Esophagus (tissue), 2 donors: ENCODE measurements around the gene ANK3. TPM values are rescaled to one million over a fixed set of nuclear protein-coding genes. Genes with fewer than 3 reads are reported as not detected.

Experiments used
- H3K27ac ChIP-seq, 2 donors: one replicate each; pipeline ENCODE4 v1.5.1; 2013; ENCODE audit warnings: low read depth in 2 of 2, mild to moderate bottlenecking in 2 of 2, inconsistent platforms in 1 of 2, low read length in 1 of 2, moderate library complexity in 1 of 2
- H3K27me3 ChIP-seq, 2 donors: one replicate each; pipeline ENCODE4 v1.6.1; 2013; ENCODE audit warnings: low read length in 2 of 2, control low read depth in 1 of 2, mild to moderate bottlenecking in 1 of 2; ENCODE audit not compliant: insufficient read depth in 2 of 2, control insufficient read depth in 1 of 2
- H3K36me3 ChIP-seq, 2 donors: one replicate each; pipeline ENCODE4 v1.6.1; 2013; ENCODE audit warnings: low read length in 1 of 2; ENCODE audit not compliant: control insufficient read depth in 2 of 2, insufficient read depth in 2 of 2
- H3K4me1 ChIP-seq, 2 donors: one replicate each; pipeline ENCODE4 v1.6.1; 2013; ENCODE audit warnings: low read length in 1 of 2; ENCODE audit not compliant: control insufficient read depth in 2 of 2, insufficient read depth in 2 of 2
- H3K4me3 ChIP-seq, 2 donors: one replicate each; pipeline ENCODE4 v1.5.1; 2013; ENCODE audit warnings: low read length in 2 of 2, mild to moderate bottlenecking in 2 of 2, low read depth in 1 of 2, moderate library complexity in 1 of 2
- H3K9me3 ChIP-seq, 2 donors: one replicate each; pipeline ENCODE4 v1.6.1; 2013; ENCODE audit warnings: mild to moderate bottlenecking in 2 of 2, low read depth in 1 of 2, low read length in 1 of 2, moderate library complexity in 1 of 2; ENCODE audit not compliant: control insufficient read depth in 2 of 2, insufficient read depth in 1 of 2
- WGBS, 2 donors: extraction: QIAGEN DNeasy Blood & Tissue Kit; methylation state at CpG; one replicate each; pipeline ENCODE4 v1.1.7; 2013; 5-methylcytosine and 5-hydroxymethylcytosine counted together
- polyA plus RNA-seq, 2 donors: library from polyadenylated mRNA; stranded (reverse); fragments of 200-250 nt; gene quantifications; one replicate each; pipeline ENCODE4 v1.2.3, GENCODE V29; 2013
- donor health status: healthy with polysubstance abuse.
- donor health status: Bipolar disorder and iron deficiency.

The ANK3 gene
- polyA plus RNA-seq, 2 donors = 6.9 to 7.8 TPM

- Histone ChIP-seq H3K4me3 (no peak overlapping the region), H3K9me3 (no peaks in the 10 kb centered on the region), H3K36me3 (peaks cover 0 to 2% of the 10 kb centered on the region in 2 donors), H3K27ac (no peak overlapping the region), H3K27me3 (no peaks in the 10 kb centered on the region), H3K4me1 (no peaks in the 10 kb centered on the region)
- WGBS, 2 donors = 67 to 68% methylated on average over 7 of the region's 7 CpGs
Measured at GRCh38 chr10:60209874-60210570, 179.7 kb downstream of the ANK3 start.

- no peaks in the 10 kb centered on the region for H3K9me3 ChIP-seq
- no peaks in the 10 kb centered on the region for H3K27me3 ChIP-seq
- 53 to 59% methylated on average over 4 of the region's 4 CpGs for WGBS, 2 donors
Measured at GRCh38 chr10:60208676-60209269, 180.9 kb downstream of the ANK3 start.

GRCh38 chr10:60207894-60208293 lies 181.8 kb downstream of the ANK3 start:
- 80 to 86% methylated on average over 5 of the region's 5 CpGs for WGBS, 2 donors
- no peak overlapping the region for H3K4me3 ChIP-seq
- H3K36me3 ChIP-seq = peaks cover 0 to 2% of the 10 kb centered on the region in 2 donors
- no peaks in the 10 kb centered on the region for H3K27me3 ChIP-seq
- no peaks in the 10 kb centered on the region for H3K9me3 ChIP-seq
- no peak overlapping the region for H3K27ac ChIP-seq
- no peaks in the 10 kb centered on the region for H3K4me1 ChIP-seq

More at GRCh38 chr10:60208676-60209269, 180.9 kb downstream of the ANK3 start:
- peaks cover 0 to 2% of the 10 kb centered on the region in 2 donors for H3K36me3 ChIP-seq
- no peak overlapping the region for H3K27ac ChIP-seq
- no peaks in the 10 kb centered on the region for H3K4me1 ChIP-seq
- no peak overlapping the region for H3K4me3 ChIP-seq

GRCh38 chr10:60206735-60207134 lies 182.9 kb downstream of the ANK3 start:
- Histone ChIP-seq H3K36me3 (peaks cover 0 to 2% of the 10 kb centered on the region in 2 donors), H3K4me3 (no peak overlapping the region), H3K27me3 (no peaks in the 10 kb centered on the region), H3K27ac (no peak overlapping the region), H3K4me1 (no peaks in the 10 kb centered on the region), H3K9me3 (no peaks in the 10 kb centered on the region)
- 51 to 64% methylated on average over 4 of the region's 4 CpGs for WGBS, 2 donors

- WGBS, 2 donors = 77 to 79% methylated on average over 3 of the region's 3 CpGs
- Histone ChIP-seq H3K27ac (no peak overlapping the region), H3K9me3 (no peaks in the 10 kb centered on the region), H3K27me3 (no peaks in the 10 kb centered on the region), H3K36me3 (peaks cover 0 to 2% of the 10 kb centered on the region in 2 donors), H3K4me3 (no peak overlapping the region), H3K4me1 (no peaks in the 10 kb centered on the region)
Measured at GRCh38 chr10:60205741-60206140, 183.9 kb downstream of the ANK3 start.

- Histone ChIP-seq H3K27ac (no peak overlapping the region), H3K9me3 (peaks cover 0 to 3% of the 10 kb centered on the region in 2 donors), H3K27me3 (no peaks in the 10 kb centered on the region), H3K4me3 (no peak overlapping the region), H3K4me1 (no peaks in the 10 kb centered on the region), H3K36me3 (peaks cover 0 to 2% of the 10 kb centered on the region in 2 donors)
- WGBS, 2 donors = 68 to 71% methylated on average over 1 of the region's 1 CpG
Measured at GRCh38 chr10:60203993-60204618, 185.6 kb downstream of the ANK3 start.

GRCh38 chr10:60200682-60201053 lies 189.0 kb downstream of the ANK3 start:
- Histone ChIP-seq H3K27me3 (no peaks in the 10 kb centered on the region), H3K36me3 (peaks cover 2 to 8% of the 10 kb centered on the region in 2 donors), H3K27ac (no peak overlapping the region), H3K4me1 (no peaks in the 10 kb centered on the region), H3K4me3 (no peak overlapping the region), H3K9me3 (peaks cover 0 to 3% of the 10 kb centered on the region in 2 donors)
- WGBS, 2 donors = 91 to 92% methylated on average over 1 of the region's 1 CpG

GRCh38 chr10:60200012-60200681 lies 189.5 kb downstream of the ANK3 start:
- 72 to 88% methylated on average over 8 of the region's 8 CpGs for WGBS, 2 donors

GRCh38 chr10:60197206-60197605 lies 192.5 kb downstream of the ANK3 start:
- H3K4me1 ChIP-seq = no peaks in the 10 kb centered on the region
- peaks cover 2 to 11% of the 10 kb centered on the region in 2 donors for H3K36me3 ChIP-seq
- H3K27me3 ChIP-seq = no peaks in the 10 kb centered on the region
- H3K27ac ChIP-seq = no peak overlapping the region
- no peak overlapping the region for H3K4me3 ChIP-seq
- H3K9me3 ChIP-seq = peaks cover 0 to 3% of the 10 kb centered on the region in 2 donors
- WGBS, 2 donors = 71 to 73% methylated on average over 3 of the region's 3 CpGs

More at GRCh38 chr10:60200012-60200681, 189.5 kb downstream of the ANK3 start:
- peaks cover 0 to 3% of the 10 kb centered on the region in 2 donors for H3K9me3 ChIP-seq
- no peak overlapping the region for H3K4me3 ChIP-seq
- H3K36me3 ChIP-seq = peaks cover 2 to 8% of the 10 kb centered on the region in 2 donors
- no peaks in the 10 kb centered on the region for H3K4me1 ChIP-seq
- no peak overlapping the region for H3K27ac ChIP-seq
- H3K27me3 ChIP-seq = no peaks in the 10 kb centered on the region
